ENCODE data around the gene FERMT3.
"Not testable (repeated sequence)": the region's sequence is repeated elsewhere in the genome, so short reads cannot be mapped to it uniquely, and the experiment has no call there.

The FERMT3 gene

GRCh38 chr11:64206457-64207255 lies at the start of gene FERMT3:
Gene FERMT3, plus strand, starts transcription at chr11:64206721. Its CDS starts 644 bp downstream, at chr11:64207365.
- peak in 2 of 4 experiments; percentile 69 to 82 for DNase-seq (ENCODE audit: low read depth in 4 of 4, low spot score in 1 of 4)

DNA sequence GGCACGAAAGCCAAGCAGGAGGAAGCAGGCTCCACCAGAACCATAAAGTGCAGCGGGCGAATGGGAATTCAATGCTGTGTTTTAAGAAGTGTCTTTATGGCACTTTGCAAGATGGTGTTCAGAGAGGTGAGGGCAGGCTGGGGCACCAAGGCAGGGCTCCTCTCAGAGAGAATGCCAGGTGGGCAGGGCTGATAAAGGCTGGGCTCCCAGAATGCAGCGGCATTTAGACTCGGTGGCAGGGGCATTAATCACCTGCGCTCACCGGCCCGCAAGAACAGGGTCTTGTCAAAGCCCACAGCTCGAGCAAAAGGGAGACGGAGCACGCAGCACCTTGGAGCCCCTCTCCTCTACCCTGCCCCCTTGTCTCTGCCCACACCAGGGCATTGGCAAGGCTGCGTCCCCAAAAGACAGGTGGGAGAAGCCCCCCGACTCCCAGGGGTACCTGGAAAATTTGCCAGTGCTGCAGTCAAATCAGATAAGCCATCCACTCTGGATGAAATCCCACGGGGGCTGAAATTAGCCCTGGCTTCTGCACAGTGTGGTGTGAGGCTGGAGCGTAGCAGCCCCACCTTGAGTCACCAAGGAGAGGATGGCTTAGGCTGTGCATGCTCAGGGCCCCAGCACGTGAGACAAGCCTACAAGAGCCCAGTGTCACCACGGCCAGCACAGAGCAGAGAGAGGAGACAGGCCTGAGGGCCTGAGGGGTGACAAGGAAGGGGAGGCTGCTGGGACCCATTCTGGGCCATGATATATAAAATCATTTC lies 48.7 kb upstream of the FERMT3 start:
- no peak for DNase-seq (ENCODE audit: low read depth in 4 of 4, low spot score in 1 of 4)

DNA sequence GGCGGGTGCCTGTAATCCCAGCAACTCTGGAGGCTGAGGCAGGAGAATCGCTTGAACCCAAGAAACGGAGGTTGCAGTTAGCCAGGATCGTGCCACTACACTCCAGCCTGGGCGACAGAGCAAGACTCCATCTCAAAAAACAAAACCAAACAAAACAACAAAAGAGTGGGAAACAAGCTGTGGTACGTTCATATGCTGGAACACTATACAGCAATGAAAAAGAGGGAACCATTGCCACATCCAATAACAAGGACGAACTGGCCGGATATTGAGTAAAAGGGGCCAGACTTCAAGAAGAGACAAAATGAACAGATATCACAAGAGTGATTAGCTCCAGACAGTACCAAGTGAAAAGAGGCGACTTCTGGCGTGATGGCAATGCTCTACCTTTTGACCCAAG lies 45.5 kb upstream of the FERMT3 start:
- no peak for DNase-seq (ENCODE audit: low read depth in 4 of 4, low spot score in 1 of 4)

GRCh38 chr11:64162769-64163168 lies 43.8 kb upstream of the FERMT3 start:
- not testable (repeated sequence) for DNase-seq (ENCODE audit: low read depth in 4 of 4, low spot score in 1 of 4)

DNA sequence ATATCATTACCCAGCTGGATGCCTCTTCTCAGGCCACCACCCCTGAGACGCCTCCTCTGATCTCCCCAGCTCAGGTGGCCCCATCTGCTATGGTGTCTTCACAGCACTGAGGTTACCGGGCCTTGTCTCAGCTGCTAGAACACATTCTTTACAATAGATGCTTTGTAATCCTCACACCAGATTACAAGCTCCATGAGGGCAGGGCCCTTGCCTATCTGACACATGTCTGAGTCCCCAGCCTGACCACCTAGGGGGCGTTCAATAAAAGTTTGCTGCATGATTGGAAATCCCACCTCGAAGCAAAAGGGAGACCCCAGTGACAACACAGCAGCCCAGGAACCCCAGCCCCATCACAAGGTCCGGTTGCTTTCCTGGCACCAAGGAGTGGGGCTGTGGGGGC lies 42.6 kb upstream of the FERMT3 start:
- no peak for DNase-seq (ENCODE audit: low read depth in 4 of 4, low spot score in 1 of 4)

DNA sequence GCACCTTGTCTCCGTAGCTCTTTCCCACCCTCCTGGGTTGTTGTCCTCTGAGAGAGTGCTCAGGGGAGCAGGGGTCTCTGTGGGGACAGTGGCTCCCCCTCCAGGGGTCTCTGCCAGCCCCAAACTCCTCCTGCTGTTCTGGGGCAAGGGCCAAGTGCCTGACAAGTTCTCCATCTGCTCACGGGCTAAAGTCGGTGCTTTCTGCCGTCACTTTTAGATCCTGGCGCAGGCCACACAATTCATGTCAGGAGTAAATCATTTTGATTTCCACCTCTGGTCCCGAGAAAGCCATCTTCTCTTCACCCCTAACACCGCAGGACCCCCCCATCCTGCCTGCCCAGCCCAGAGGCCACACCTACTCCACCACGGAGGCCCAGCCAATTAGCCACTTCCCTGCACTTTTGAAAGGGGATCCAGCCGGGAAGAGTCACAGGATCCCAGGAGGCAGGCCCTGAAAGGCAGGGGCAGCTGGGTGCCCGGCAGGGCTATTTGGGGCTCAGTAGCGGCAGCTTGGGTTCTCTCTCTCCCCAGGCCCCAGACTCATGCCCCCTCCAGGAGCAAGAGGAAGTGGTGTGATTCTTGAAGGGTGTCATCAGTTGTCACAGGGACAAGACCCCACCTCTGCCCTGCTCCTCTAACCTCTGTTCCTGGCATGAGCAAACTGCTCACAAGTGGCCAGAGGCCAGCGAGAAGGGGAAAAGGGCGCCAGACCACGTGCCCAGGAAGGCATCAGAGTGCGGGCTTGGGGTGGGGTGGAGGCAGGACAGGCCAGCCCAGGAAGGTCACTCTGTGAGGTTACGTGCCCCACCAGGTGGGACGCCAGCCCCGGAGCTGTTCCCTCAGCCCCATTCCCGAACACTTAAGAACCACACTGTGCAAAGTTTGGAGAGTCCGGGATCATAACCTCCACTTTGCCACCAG lies 41.9 kb upstream of the FERMT3 start:
- DNase-seq (ENCODE audit: low read depth in 4 of 4, low spot score in 1 of 4): no peak

- DNase-seq (ENCODE audit: low read depth in 4 of 4, low spot score in 1 of 4): no peak
These were observed 41.1 kb upstream of the FERMT3 start for GRCh38 chr11:64165481-64165841.

- peak; percentile 63 to 80 (median 72) for DNase-seq (ENCODE audit: low read depth in 4 of 4, low spot score in 1 of 4)
These were observed 40.5 kb upstream of the FERMT3 start, which contains the start of gene MACROD1 for GRCh38 chr11:64165842-64166635. Gene MACROD1, minus strand, starts transcription at chr11:64166113. Its CDS starts 119 bp downstream, at chr11:64165994.

GRCh38 chr11:64170419-64170818 lies 36.1 kb upstream of the FERMT3 start:
- no peak for DNase-seq (ENCODE audit: low read depth in 4 of 4, low spot score in 1 of 4)

- no peak for DNase-seq (ENCODE audit: low read depth in 4 of 4, low spot score in 1 of 4)
These were observed 32.7 kb upstream of the FERMT3 start for GRCh38 chr11:64173616-64174355.

DNA sequence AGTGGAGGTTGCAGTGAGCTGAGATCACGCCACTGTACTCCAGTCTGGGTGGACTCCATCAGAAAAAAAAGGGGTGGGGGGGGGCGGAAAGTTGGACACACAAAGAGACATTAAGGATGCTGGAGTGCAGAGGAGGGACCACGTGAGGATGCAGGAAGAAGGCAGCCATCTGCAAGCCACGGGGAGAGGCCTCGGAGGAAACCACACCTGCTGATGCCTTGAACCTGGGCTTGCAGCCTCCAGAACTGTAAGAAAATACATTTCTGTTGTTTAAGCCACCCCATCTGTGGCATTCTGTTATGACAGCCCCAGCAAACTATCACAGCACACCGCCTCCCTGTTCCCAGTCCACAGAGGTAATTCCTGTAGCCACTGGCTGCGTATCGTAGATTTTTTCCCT lies 29.8 kb upstream of the FERMT3 start:
- DNase-seq (ENCODE audit: low read depth in 4 of 4, low spot score in 1 of 4): no peak

GRCh38 chr11:64178203-64178602 lies 28.3 kb upstream of the FERMT3 start:
- no peak for DNase-seq (ENCODE audit: low read depth in 4 of 4, low spot score in 1 of 4)

DNA sequence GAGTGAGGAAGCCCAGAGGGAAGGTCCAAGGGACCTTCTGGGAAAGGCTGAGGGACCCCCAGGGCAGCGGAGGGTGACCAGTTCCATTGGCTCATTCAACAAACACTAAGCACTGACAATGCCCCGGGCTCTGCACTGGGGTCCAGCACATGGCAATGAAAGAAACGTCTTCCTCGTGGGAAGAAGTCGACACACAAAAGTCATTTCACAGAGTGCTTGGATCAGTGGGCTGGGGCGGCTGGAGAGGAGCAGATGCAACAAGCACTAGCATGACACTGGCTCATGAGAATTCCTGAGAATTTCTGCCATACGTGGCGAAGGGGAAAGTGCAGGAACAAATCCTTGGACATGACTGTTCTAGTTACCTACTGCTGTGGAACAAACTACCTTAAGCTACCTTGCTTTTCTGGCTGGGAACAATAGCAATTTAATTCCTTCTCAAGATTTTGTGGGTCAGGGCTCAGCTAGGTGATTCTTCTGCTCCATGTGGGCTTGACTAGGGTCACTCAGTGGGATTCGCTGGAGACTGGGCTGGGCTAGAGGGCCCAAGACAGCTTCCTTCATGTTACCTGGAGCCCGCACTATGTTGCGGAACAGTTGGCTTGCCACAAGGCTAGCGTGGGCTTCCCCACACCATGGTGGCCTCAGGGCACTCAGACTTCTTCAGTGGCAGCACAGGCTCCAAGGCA lies 27.4 kb upstream of the FERMT3 start:
- no peak for DNase-seq (ENCODE audit: low read depth in 4 of 4, low spot score in 1 of 4)

GRCh38 chr11:64180891-64181290 lies 25.6 kb upstream of the FERMT3 start:
- DNase-seq (ENCODE audit: low read depth in 4 of 4, low spot score in 1 of 4): no peak

DNA sequence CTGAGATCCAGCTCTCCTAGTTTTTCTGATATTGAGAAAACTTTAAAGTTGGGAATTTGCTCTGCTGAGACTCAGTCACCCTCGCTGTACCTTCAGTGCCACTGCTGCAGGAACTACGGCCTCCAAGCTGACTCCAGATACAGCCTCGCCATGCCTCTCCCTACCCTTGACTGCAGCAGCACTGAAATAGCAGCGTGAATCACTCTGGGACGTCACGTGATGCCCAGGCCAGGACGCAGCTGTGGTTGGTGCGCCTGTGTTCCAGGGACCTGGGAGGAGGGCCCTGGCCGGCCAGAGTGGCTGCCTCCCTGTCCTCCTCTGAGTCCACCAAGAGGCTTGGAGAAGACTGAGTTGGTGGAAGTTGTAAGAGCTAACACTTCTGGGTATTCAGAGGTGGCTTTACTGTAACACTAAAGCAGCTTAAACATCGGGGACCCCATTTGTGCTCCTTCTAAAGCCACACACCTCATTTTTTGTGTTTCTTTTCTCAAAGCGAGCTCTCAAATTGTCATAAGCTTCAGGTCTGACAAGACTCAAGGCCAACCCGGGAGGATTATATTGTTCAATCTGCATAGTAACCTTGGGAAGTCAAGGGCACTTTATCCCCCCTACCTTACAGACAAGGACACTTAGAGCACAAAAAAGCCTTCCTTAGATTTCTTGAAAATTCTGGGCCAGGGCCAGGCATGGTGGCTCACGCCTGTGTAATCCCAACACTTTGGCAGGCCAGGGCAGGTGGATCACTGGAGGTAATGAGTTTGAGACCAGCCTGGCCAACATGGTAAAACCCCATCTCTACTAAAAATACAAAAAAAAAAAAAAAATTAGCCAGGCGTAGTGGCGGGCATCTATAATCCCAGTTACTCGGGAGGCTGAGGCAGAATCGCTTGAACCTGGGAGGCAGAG lies 24.8 kb upstream of the FERMT3 start:
- peak in 2 of 4 experiments; percentile 36 to 44 for DNase-seq (ENCODE audit: low read depth in 4 of 4, low spot score in 1 of 4)

DNA sequence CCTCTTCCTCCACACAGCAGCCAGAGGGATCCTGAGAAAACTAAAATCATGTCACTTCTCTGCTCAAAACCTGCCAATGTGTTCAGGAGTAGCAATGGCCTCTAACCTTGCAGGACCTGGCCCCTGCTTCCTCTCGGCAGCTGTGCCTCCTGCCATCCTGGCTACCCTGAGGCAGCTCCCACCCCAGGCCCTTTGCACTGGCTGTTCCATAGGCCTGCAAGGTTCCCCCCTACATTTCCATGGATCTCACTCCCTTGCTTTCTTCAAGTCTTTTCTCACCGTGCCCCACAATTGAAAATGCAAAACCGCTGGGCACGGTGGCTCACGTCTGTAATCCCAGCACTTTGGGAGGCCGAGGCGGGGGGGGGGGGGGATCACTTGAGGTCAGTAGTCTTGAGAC lies 22.6 kb upstream of the FERMT3 start:
- DNase-seq (ENCODE audit: low read depth in 4 of 4, low spot score in 1 of 4): no peak

DNA sequence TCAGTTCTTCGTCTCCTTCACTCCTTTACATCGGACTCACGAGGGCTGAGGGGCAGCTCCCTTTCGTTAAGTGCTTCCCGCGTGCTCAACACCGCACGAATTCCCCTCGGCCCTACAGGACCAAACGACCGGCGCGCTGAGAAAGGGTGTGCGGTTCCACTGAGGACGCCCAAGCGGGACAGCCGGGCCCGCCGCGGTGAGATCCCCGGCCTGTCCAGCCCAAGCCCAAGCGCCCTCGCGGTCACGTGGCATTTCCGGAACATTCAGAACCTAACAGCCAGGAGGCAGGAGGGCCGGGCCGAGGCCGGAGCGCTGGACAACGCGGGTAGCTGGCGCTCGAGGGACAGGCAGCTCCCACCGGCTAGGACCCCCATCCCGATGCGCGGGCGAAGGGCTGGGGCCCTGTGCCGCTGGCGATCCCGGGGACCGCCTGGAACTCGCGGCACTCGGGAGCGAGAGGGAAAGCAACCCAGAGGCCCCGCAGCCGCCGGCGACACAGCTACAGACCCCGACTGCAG lies 21.3 kb upstream of the FERMT3 start:
- no peak for DNase-seq (ENCODE audit: low read depth in 4 of 4, low spot score in 1 of 4)

All from stimulated activated CD4-positive, alpha-beta T cell treated with anti-CD3 and anti-CD28 coated beads, Interleukin-1b, Interleukin-23, amount 100 ng/mL, for 24 hours (primary cell).